GM10266 (cell line): ENCODE data around the gene MPDU1.
A peak's percentile ranks its signal among the peaks of the same experiment; 100 is the strongest.

Experiments
- DNase-seq: peaks from one replicate; pipeline ENCODE4 v3.0.0; 2012; ENCODE audit errors: extremely low spot score
- CTCF ChIP-seq: IDR thresholded peaks from 2 replicates; pipeline ENCODE4 v1.5.1; 2012; ENCODE audit warnings: mild to moderate bottlenecking, low read depth; ENCODE audit not compliant: control insufficient read depth, insufficient read depth; ENCODE audit errors: missing control alignments

MPDU1 gene

GRCh38 chr17:7557147-7557764, 26.4 kb upstream of the MPDU1 start:
- no peak for DNase-seq
- TF ChIP-seq CTCF: no peak

GRCh38 chr17:7557775-7558543, 25.7 kb upstream of the MPDU1 start:
- peak; percentile 66 for DNase-seq

GRCh38 chr17:7558544-7559319, 24.9 kb upstream of the MPDU1 start, which contains the start of gene TNFSF13:
Gene TNFSF13 (plus strand): TSS chr17:7558750. CDS start chr17:7559040, 290 bp downstream.
- no peak for DNase-seq
- TF ChIP-seq CTCF: no peak

More at GRCh38 chr17:7557775-7558543, 25.7 kb upstream of the MPDU1 start:
- TF ChIP-seq CTCF: no peak

- DNase-seq: no peak
- no peak for TF ChIP-seq CTCF
Measured at GRCh38 chr17:7559320-7560171, 24.1 kb upstream of the MPDU1 start.

- peak; percentile 80 for DNase-seq
Measured at GRCh38 chr17:7560172-7561027, 23.3 kb upstream of the MPDU1 start.

More at GRCh38 chr17:7560172-7561027, 23.3 kb upstream of the MPDU1 start:
- peak; percentile 78 for TF ChIP-seq CTCF
